Urinary bladder (tissue), 4 donors: ENCODE data around the gene LRRTM3. TPM values are rescaled to one million over a fixed set of nuclear protein-coding genes. Genes with fewer than 3 reads are reported as not detected.

Experiments used
- DNase-seq: peaks from one replicate; pipeline ENCODE4 v3.0.0-alpha.2; 2015; ENCODE audit errors: extremely low spot score
- H3K27ac ChIP-seq: one replicate; pipeline ENCODE4 v1.5.1; 2013; ENCODE audit warnings: low read depth, mild to moderate bottlenecking, moderate library complexity
- H3K36me3 ChIP-seq: one replicate; pipeline ENCODE4 v1.6.1; 2013; ENCODE audit warnings: mild to moderate bottlenecking, moderate library complexity; ENCODE audit not compliant: insufficient read depth
- H3K4me1 ChIP-seq: one replicate; pipeline ENCODE4 v1.6.1; 2013; ENCODE audit warnings: mild to moderate bottlenecking, moderate library complexity; ENCODE audit not compliant: insufficient read depth
- H3K4me3 ChIP-seq: one replicate; pipeline ENCODE4 v1.5.1; 2013; ENCODE audit warnings: low read depth, low read length
- WGBS: extraction: QIAGEN DNeasy Blood & Tissue Kit; methylation state at CpG from one replicate; pipeline ENCODE4 v1.1.7; 2013; 5-methylcytosine and 5-hydroxymethylcytosine counted together
- polyA plus RNA-seq: library from polyadenylated mRNA; stranded (reverse); fragments of 200-250 nt; gene quantifications from one replicate; pipeline ENCODE4 v1.2.3, GENCODE V29; 2013
- total RNA-seq: library from RNA; depleted of rRNA; stranded (reverse); fragments of >200 nt; gene quantifications from one replicate; pipeline ENCODE4 v1.2.3, GENCODE V29; 2014
- donor health status: healthy with polysubstance abuse.
- donor health status: healthy.

Gene LRRTM3
- total and polyA plus RNA-seq, 2 donors: 0.30 to 0.85 TPM

DNA sequence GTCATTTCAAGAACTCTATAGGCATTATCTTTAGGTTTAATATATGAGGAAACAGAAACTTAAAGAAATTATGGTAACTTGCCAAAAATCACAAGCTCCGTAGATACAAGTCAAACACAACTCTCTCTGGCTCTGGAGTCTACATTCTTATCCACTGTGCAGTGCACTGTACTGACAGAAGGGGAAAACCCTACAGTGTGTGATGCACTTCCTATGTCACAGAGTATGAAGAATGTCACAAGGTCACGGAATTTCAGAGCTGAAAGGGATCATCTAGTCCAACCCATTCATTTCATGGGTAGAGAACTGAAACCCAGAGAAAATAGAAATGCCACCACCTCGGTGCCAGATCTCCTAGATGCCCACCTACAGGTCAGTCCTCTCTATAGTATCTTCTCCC is 86.1 kb downstream of the LRRTM3 start:
- DNase-seq: no peak
- Histone ChIP-seq H3K4me3 (no peak overlapping the region), H3K4me1 (no peaks in the 10 kb centered on the region), H3K36me3 (no peaks in the 10 kb centered on the region), H3K27ac (no peak overlapping the region)
- WGBS: 85% methylated on average over 3 of the region's 3 CpGs

DNA sequence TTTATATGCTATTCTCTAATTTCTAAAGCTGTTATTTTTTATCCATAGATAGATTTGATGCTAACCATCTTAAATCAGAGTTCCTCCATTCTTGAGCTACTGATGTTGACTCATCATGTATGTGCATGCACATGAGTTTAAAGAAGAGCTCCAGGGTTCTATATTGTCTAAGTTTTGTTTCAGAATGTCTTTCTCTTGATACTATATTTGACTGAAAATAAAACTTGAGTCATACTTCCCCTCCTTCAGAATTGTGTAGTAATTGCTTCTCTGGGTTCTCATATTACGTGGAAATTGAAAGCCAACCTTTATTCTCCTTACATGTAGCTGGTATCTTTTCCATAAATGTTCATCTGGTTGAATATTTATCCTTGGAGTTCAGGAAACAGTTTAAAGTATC is 89.4 kb downstream of the LRRTM3 start:
- no peak for DNase-seq
- WGBS: 78% methylated on average over 1 of the region's 1 CpG
- Histone ChIP-seq H3K36me3 (no peaks in the 10 kb centered on the region), H3K4me1 (no peaks in the 10 kb centered on the region), H3K4me3 (no peak overlapping the region), H3K27ac (no peak overlapping the region)

DNA sequence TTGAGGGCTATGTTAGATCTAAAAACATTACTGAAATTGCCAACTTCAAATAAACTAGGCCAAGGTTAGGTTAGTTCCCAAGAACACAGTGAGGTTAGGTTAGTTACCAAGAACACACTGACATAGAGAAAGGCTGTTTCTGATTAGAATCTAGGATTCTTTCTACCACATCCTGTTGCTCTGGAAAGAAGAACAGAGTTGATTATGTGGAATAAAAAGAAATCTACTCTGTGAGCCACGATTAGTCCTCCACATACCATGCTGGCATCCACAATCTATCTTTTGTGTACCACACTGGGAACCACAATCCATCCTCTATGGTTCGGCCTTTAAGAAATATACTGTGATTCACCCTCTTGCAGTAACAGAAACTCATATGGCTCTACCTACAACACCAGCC is 91.4 kb downstream of the LRRTM3 start:
- DNase-seq: no peak
- Histone ChIP-seq H3K4me3 (no peak overlapping the region), H3K4me1 (no peaks in the 10 kb centered on the region), H3K27ac (no peak overlapping the region), H3K36me3 (no peaks in the 10 kb centered on the region)
- WGBS: 81% methylated on average over 2 of the region's 2 CpGs

DNA sequence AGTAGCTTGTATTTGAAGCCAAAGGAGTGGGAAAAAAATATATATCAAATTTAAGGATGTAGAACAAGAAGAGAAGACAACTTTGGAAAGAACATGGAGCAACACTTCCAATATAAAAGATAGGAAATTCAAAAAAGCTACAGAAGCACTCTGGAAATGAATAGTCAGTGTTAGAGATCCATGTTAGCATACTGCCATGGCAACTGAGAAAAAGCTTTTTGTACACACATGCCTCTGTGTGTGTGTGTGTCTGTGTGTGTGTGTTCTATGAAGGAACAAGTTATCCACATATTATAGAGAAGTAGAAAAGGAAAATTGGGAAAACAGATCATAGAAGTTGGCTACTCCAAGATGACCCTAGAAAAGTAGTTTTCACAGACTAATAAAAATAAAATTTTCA is 96.3 kb downstream of the LRRTM3 start:
- H3K4me3 ChIP-seq: no peak overlapping the region
- no peaks in the 10 kb centered on the region for H3K4me1 ChIP-seq
- DNase-seq: no peak
- no peak overlapping the region for H3K27ac ChIP-seq
- no peaks in the 10 kb centered on the region for H3K36me3 ChIP-seq

DNA sequence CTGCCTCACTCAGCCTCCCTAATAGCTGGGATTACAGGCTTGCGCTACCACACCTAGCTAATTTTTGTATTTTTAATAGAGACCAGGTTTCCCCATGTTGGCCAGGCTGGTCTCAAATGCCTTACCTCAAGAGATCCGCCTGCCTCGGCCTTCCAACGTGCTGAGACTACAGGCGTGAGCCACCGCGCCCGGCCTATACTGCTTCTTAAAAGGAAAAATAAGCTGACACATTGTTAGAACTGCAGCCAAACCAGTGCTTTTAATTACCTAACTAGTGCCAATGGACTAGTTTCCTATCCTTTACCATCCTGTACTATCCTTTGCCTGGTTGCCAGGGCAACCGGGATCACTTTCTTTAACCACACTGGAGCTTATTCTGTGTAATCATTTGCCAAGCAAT is 108.0 kb downstream of the LRRTM3 start:
- no peak for DNase-seq
- H3K4me3 ChIP-seq: no peak overlapping the region

DNA sequence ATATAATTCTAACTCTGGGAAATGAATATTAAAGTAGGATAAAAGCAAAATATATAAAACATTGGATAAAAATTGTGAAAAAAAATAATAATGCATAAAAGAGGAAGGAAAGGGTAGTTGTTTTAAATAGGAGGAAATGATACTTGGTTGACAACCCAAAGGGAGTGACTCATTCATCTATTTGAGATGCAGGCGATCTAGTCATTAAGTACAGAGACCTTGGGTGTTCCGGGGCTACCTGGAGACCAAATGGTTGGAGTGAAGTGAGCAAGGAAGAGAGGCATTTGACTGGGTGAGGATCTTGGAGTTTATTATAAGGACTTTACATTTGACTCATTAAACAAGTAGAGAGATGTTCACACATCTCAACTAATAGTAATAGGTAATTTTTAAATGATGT is 111.0 kb downstream of the LRRTM3 start:
- WGBS: 85% methylated on average over 2 of the region's 2 CpGs

More for the DNA sequence above, 108.0 kb downstream of the LRRTM3 start:
- no peaks in the 10 kb centered on the region for H3K36me3 ChIP-seq
- 97% methylated on average over 9 of the region's 9 CpGs for WGBS
- no peaks in the 10 kb centered on the region for H3K4me1 ChIP-seq
- H3K27ac ChIP-seq: no peak overlapping the region

DNA sequence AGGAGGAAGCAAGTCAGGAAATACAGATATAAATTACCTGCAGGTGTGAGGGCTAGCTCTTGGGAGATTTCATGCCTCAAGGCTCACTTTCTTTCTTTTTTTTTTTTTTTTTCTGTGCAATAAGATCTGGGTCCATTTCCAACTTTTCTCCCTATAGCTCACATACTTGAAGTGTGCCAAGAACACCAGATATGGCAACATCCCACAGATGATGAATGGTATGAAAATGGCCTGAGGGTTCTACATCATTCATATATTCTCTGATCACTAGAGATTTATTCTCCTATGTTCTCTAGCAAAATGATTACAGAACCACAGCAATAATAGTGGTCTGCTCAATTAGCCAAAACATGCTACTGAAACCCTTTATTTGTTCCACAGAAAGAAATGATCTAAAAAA is 117.2 kb downstream of the LRRTM3 start:
- H3K4me1 ChIP-seq: no peaks in the 10 kb centered on the region
- H3K27ac ChIP-seq: no peak overlapping the region
- no peaks in the 10 kb centered on the region for H3K36me3 ChIP-seq
- H3K4me3 ChIP-seq: no peak overlapping the region
- DNase-seq: no peak

More for the DNA sequence above, 111.0 kb downstream of the LRRTM3 start:
- Histone ChIP-seq H3K4me1 (no peaks in the 10 kb centered on the region), H3K27ac (no peak overlapping the region), H3K36me3 (no peaks in the 10 kb centered on the region), H3K4me3 (no peak overlapping the region)
- no peak for DNase-seq

- DNase-seq: no peak
- H3K36me3 ChIP-seq: no peaks in the 10 kb centered on the region
- H3K4me1 ChIP-seq: no peaks in the 10 kb centered on the region
- H3K27ac ChIP-seq: no peak overlapping the region
- H3K4me3 ChIP-seq: no peak overlapping the region
- WGBS: 97% methylated on average over 22 of the region's 22 CpGs
Measured at GRCh38 chr10:67045404-67045803, 119.6 kb downstream of the LRRTM3 start.

DNA sequence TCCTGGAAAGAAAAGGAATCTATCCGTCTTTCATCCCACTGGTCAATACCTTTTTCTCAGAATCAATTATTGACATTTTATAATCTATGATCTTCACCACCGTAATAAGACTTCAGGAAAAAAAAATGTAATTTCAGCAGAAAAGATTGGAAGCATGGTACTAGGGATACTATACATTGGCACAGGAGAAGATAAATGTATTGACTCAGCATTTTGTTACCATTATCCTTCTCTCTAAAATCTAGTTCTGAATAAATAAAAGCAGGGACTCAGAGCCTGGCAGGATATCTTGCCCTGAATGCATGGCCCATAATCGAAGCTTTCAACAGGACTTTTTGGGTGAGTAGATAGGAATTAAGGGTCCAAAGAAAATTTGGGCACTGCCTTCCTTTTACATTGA is 120.7 kb downstream of the LRRTM3 start:
- Histone ChIP-seq H3K4me1 (no peaks in the 10 kb centered on the region), H3K27ac (no peak overlapping the region), H3K4me3 (no peak overlapping the region), H3K36me3 (no peaks in the 10 kb centered on the region)
- no peak for DNase-seq
- 86% methylated on average over 3 of the region's 3 CpGs for WGBS

DNA sequence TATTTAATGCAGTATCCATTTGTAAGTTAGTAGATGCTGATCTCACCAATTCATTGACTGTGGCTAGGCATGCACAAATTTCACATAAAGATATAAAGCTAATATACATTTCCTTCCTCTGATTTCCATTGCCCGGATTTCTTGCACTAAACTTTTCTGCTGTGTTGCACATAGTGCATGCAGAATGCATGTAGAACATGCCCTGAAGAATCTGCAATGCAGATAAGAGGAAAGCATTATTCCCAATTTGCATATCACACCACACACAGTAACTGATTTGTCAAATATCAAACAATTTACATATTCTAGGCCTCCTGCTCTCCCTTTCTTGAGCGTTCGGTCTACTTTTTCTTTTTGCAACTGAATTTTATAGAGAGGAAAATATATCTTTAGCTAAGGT is 124.2 kb downstream of the LRRTM3 start:
- no peak overlapping the region for H3K27ac ChIP-seq
- 86% methylated on average over 3 of the region's 3 CpGs for WGBS
- H3K36me3 ChIP-seq: no peaks in the 10 kb centered on the region
- DNase-seq: no peak
- no peaks in the 10 kb centered on the region for H3K4me1 ChIP-seq
- no peak overlapping the region for H3K4me3 ChIP-seq

DNA sequence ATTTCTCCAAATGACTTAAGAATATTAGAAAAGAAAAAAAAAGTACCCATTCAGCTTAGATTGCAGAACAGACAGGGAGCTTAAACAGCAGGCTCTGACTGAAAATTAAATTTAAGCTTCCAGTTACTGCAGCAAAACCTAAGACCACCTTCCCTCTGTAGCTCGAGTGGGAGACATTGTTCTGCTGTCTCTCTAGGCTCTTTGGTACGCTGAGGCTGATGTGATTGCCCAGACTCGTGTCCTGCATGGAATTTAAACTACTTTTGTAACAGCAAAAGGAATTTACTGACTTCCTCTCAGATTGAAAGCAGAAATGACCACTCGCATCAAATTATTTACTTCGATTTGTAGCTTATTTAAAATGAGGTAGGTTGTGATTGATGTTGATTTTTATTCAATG is 124.6 kb downstream of the LRRTM3 start:
- 56% methylated on average over 5 of the region's 5 CpGs for WGBS
- H3K4me1 ChIP-seq: no peaks in the 10 kb centered on the region
- H3K36me3 ChIP-seq: no peaks in the 10 kb centered on the region
- H3K4me3 ChIP-seq: no peak overlapping the region
- H3K27ac ChIP-seq: no peak overlapping the region
- DNase-seq: no peak

DNA sequence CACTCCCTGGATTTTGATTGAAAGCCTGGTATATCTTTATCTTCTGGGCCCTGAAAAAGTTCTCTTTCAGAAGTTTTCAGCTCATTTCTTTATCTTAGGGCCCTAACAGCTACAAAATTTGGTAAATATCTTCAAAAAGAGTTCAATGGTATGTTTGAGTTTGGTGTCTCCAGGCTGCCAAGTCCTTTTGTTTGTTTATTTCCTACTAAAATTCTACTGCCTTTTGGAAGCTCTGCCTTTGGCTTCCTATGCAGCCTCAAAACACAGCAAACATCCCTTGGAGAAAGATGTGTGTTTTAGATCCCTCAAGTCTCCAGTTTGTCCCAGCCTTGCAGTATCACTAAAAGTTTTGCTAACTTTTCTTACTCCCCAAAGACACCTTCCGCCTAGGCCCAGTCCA is 146.8 kb downstream of the LRRTM3 start:
- Histone ChIP-seq H3K4me3 (no peak overlapping the region), H3K36me3 (no peaks in the 10 kb centered on the region), H3K4me1 (no peaks in the 10 kb centered on the region), H3K27ac (no peak overlapping the region)
- DNase-seq: no peak
- WGBS: 79% methylated on average over 1 of the region's 1 CpG

- H3K4me3 ChIP-seq: no peak overlapping the region
- no peak for DNase-seq
- 46% methylated on average over 4 of the region's 4 CpGs for WGBS
- no peaks in the 10 kb centered on the region for H3K36me3 ChIP-seq
- no peak overlapping the region for H3K27ac ChIP-seq
- no peaks in the 10 kb centered on the region for H3K4me1 ChIP-seq
Measured at GRCh38 chr10:67075491-67075971, 149.7 kb downstream of the LRRTM3 start.

- Histone ChIP-seq H3K36me3 (no peaks in the 10 kb centered on the region), H3K27ac (no peak overlapping the region), H3K4me3 (no peak overlapping the region), H3K4me1 (no peaks in the 10 kb centered on the region)
- no peak for DNase-seq
Measured at GRCh38 chr10:67076144-67076543, 150.3 kb downstream of the LRRTM3 start.

GRCh38 chr10:67077376-67077775 is 151.5 kb downstream of the LRRTM3 start:
- WGBS: 97% methylated on average over 1 of the region's 1 CpG
- H3K4me1 ChIP-seq: no peaks in the 10 kb centered on the region
- no peak overlapping the region for H3K27ac ChIP-seq
- DNase-seq: no peak
- no peaks in the 10 kb centered on the region for H3K36me3 ChIP-seq
- no peak overlapping the region for H3K4me3 ChIP-seq
